GM13977 (cell line): ENCODE results near the gene MAML3.
A peak's percentile ranks its signal among the peaks of the same experiment; 100 is the strongest.

Source experiments
- DNase-seq: peaks from one replicate; pipeline ENCODE4 v3.0.0; 2012; ENCODE audit warnings: low spot score
- CTCF ChIP-seq: IDR thresholded peaks from 2 replicates; pipeline ENCODE4 v1.5.1; 2012; ENCODE audit warnings: mild to moderate bottlenecking, control low read depth; ENCODE audit not compliant: insufficient read depth; ENCODE audit errors: extremely low read depth, missing control alignments
- in situ Hi-C: fragments of 300-500 bp; cut with MboI; formaldehyde crosslinking; loops from one replicate; pipeline ENCODE4 v1.12.0; 2022; ENCODE audit warnings: low sequenced_read_pairs, low pct_unique_long_range_greater_than_20kb, mixed read lengths, inconsistent platforms; ENCODE audit not compliant: unreplicated experiment

MAML3 gene

DNA sequence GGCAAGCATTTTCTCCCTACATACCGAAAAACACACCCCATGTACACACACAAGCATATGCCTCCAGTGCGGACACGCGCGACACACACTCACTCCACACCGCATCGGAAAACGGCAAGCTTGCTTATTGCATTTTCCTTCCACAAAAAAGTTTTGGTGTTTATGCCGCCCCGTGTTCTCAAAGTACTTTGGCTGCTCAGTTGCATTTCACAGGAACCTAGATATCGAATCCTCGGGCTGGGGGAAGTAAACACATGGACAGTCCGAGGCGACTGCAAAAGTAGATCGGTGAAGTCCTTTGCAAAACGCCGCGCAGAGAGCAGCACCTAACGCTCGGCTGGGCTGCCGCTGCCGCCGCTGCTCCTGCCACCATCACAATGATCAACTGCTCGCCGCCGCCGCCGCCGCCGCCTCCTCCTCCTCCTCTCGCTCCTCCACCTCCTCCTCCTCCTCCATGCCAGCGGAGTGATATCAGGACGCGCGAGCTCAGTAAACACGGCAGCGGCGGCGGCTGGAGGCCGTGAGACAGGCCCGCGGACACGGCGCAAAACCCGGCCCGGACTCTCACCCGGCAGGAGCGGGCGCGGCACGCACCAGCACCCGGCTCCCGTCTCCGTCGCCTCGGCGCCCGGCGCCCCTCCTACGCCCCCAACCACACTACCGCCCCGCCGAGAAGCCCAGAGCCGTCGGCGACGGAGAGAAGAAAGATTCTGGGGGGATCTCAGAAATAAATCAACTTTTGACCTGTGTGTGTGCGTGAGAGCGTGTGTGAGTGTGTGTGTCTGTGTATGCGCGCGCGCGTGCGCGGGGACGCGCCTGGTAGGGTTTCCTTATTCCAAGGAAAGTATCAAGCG is at the start of gene MAML3:
TSS of gene MAML3 (minus strand) at position 467 of the 854 bp plus-strand sequence. CDS start 857 bp downstream, outside the sequence.
- in situ Hi-C loops: no loop called here
- peak; percentile 54 for DNase-seq
- TF ChIP-seq CTCF: no peak

- in situ Hi-C loops: no loop called here
- TF ChIP-seq CTCF: no peak
- no peak for DNase-seq
Observed at GRCh38 chr4:140198942-140199341, 45.0 kb upstream of the MAML3 start.

DNA sequence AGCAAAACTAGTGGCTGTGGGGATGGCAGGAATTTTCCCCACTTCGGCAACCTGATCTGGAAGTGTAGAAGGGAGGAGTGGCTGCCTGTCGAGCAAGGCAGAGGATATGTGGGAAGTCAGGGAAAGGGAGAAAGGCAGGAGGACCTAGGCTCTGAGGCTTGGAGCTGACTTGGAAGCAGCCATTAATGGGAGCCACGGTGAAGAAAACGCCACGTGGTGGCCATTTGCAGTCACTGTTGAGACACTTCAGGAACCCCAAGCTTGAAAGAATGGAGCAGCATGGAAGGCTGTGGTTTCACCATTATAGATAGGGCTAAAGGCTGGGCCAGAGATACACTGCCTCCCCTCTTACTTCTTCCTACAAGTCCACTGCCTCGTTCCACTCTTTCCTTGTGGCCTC is 41.8 kb upstream of the MAML3 start:
- DNase-seq: no peak
- no peak for TF ChIP-seq CTCF
- in situ Hi-C loops: no loop called here

GRCh38 chr4:140189805-140190204 is 35.8 kb upstream of the MAML3 start:
- DNase-seq: no peak
- TF ChIP-seq CTCF: no peak
- in situ Hi-C loops: no loop called here

DNA sequence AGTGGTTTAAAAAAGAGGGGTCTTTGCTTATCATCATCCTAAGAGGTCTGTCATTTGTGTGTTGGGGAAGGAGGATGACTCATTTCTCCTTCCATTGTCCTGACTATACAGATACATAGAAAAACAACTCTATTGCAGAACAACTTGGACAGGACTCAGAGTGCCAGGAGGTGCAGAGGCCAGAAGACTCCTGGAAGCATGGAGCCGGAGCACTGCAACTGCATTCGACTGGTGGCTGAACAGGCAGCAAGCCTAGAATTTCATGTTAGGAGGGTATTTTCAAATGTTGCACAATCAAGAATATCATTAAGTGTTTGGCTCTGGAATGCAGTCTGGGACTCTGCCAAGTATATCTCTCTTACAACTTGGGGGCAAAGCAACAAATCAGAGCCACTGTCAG is 35.0 kb upstream of the MAML3 start:
- no peak for DNase-seq
- in situ Hi-C loops: no loop called here

DNA sequence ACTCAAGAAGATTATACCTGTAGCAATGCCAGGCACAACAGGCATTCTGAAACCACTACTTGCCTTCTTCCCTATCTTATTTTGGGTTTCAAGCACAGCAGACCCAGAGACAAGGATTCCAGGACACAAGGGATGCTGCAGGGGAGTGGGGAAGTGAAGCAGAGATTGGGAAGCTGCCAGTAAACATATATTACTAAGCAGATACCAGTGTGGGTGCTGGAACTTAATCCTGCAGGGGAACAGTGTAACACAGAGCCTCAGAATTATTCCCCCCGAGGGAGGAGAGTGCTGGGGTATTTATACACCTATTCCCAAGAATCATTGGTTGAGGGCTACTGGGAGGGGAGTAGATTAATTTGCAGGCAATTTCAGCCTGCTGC is 33.3 kb upstream of the MAML3 start:
- TF ChIP-seq CTCF: no peak
- no peak for DNase-seq
- in situ Hi-C loops: no loop called here

More for the DNA sequence above, 35.0 kb upstream of the MAML3 start:
- no peak for TF ChIP-seq CTCF
